ENCODE results near the gene ZBTB17.

DNA sequence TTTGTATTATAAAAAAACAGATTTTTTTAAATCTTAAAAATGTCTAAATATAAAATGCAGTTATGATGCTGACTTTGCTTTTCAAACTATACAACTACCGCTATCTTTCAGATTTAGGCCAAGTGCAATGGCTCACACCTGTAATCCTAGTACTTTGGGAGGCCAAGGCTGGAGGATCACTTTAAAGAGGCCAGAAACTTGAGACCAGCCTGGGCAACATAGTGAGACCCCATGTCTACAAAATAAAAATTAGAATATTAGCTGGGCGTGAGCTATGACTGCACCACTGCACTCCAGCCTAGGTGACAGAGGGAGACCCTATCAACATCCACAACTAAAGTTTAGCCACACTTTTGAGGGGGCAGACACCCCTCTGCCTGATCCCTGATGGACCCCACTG, 20.3 kb downstream of the ZBTB17 start:
- TF ChIP-seq, protein P1, sequence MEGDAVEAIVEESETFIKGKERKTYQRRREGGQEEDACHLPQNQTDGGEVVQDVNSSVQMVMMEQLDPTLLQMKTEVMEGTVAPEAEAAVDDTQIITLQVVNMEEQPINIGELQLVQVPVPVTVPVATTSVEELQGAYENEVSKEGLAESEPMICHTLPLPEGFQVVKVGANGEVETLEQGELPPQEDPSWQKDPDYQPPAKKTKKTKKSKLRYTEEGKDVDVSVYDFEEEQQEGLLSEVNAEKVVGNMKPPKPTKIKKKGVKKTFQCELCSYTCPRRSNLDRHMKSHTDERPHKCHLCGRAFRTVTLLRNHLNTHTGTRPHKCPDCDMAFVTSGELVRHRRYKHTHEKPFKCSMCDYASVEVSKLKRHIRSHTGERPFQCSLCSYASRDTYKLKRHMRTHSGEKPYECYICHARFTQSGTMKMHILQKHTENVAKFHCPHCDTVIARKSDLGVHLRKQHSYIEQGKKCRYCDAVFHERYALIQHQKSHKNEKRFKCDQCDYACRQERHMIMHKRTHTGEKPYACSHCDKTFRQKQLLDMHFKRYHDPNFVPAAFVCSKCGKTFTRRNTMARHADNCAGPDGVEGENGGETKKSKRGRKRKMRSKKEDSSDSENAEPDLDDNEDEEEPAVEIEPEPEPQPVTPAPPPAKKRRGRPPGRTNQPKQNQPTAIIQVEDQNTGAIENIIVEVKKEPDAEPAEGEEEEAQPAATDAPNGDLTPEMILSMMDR (IDR thresholded peaks at IDR 0.05), result no peak
- no peak for TF ChIP-seq ZFX (IDR thresholded peaks at IDR 0.05; ENCODE audit: borderline replicate concordance)
